HG02588 (cell line): Measurements from ENCODE around the gene KCNK7.
"Not testable (repeated sequence)": the region's sequence is repeated elsewhere in the genome, so short reads cannot be mapped to it uniquely, and the experiment has no call there.

Source experiments
- ATAC-seq: cut with Tn5 transposase; IDR thresholded peaks from one replicate; pipeline ENCODE4 v1.9.1; 2021; ENCODE audit warnings: mild to moderate bottlenecking, moderate library complexity; ENCODE audit not compliant: unreplicated experiment

The KCNK7 gene

GRCh38 chr11:65574811-65575567 lies 20.6 kb downstream of the KCNK7 start:
- no peak for ATAC-seq

GRCh38 chr11:65574109-65574810 lies 21.3 kb downstream of the KCNK7 start:
- peak; percentile 30 for ATAC-seq

- no peak for ATAC-seq
Observed at GRCh38 chr11:65573391-65574079, 22.1 kb downstream of the KCNK7 start.

GRCh38 chr11:65572356-65573051 lies 23.1 kb downstream of the KCNK7 start, which contains the start of gene FAM89B:
FAM89B (plus strand) TSS chr11:65572538; CDS start chr11:65572670, 132 bp downstream.
- no peak for ATAC-seq

- no peak for ATAC-seq
Observed at GRCh38 chr11:65571940-65572339, 23.7 kb downstream of the KCNK7 start.

- no peak for ATAC-seq
Observed at GRCh38 chr11:65571420-65571819, 24.2 kb downstream of the KCNK7 start.

GRCh38 chr11:65569973-65570918 lies 25.4 kb downstream of the KCNK7 start, which contains the start of gene ZNRD2:
ZNRD2 (plus strand) TSS chr11:65570477; CDS start chr11:65570492, 15 bp downstream.
- peak; percentile 53 for ATAC-seq

- peak; percentile 1 for ATAC-seq
Observed at GRCh38 chr11:65569164-65569972, 26.2 kb downstream of the KCNK7 start.

- ATAC-seq, result no peak
Observed at GRCh38 chr11:65565624-65566453, 29.8 kb downstream of the KCNK7 start.

GRCh38 chr11:65564879-65565559 lies 30.6 kb downstream of the KCNK7 start:
- not testable (repeated sequence) for ATAC-seq

- no peak for ATAC-seq
Observed at GRCh38 chr11:65563601-65564000, 32.0 kb downstream of the KCNK7 start.

GRCh38 chr11:65562788-65563187 lies 32.8 kb downstream of the KCNK7 start:
- ATAC-seq, result no peak

GRCh38 chr11:65562020-65562419 lies 33.6 kb downstream of the KCNK7 start:
- no peak for ATAC-seq

- no peak for ATAC-seq
Observed at GRCh38 chr11:65560555-65561418, 34.8 kb downstream of the KCNK7 start.

GRCh38 chr11:65559951-65560537 lies 35.6 kb downstream of the KCNK7 start:
- no peak for ATAC-seq

GRCh38 chr11:65559535-65559934 lies 36.1 kb downstream of the KCNK7 start:
- no peak for ATAC-seq
